Ishikawa (cell line): ENCODE data around the gene NEK10.

Experiments
- CEBPB ChIP-seq: IDR thresholded peaks from 2 replicates; pipeline ENCODE4 v1.6.1; 2012
- EGR1 ChIP-seq: IDR thresholded peaks from 2 replicates; pipeline ENCODE4 v1.6.1; 2012
- EP300 ChIP-seq: IDR thresholded peaks from 2 replicates; pipeline ENCODE4 v1.6.1; 2012; ENCODE audit warnings: borderline replicate concordance
- FOXM1 ChIP-seq: IDR thresholded peaks from 2 replicates; pipeline ENCODE4 v1.6.1; 2012; ENCODE audit warnings: low read depth, borderline replicate concordance
- NFIC ChIP-seq: IDR thresholded peaks from 2 replicates; pipeline ENCODE4 v1.6.1; 2012
- RAD21 ChIP-seq: IDR thresholded peaks from 2 replicates; pipeline ENCODE4 v1.6.1; 2012; ENCODE audit warnings: low read depth
- TAF1 ChIP-seq: IDR thresholded peaks from 2 replicates; pipeline ENCODE4 v1.6.1; 2012; ENCODE audit warnings: low read depth, mild to moderate bottlenecking
- TCF12 ChIP-seq: IDR thresholded peaks from 2 replicates; pipeline ENCODE4 v1.6.1; 2012; ENCODE audit warnings: low read depth
- TEAD4 ChIP-seq: IDR thresholded peaks from 2 replicates; pipeline ENCODE4 v1.6.1; 2012
- YY1 ChIP-seq: IDR thresholded peaks from 2 replicates; pipeline ENCODE4 v1.6.1; 2012; ENCODE audit warnings: low read depth
- TF ChIP-seq, protein P1 (sequence below): IDR thresholded peaks from 2 replicates; pipeline ENCODE4 v1.6.1; 2012
- TF ChIP-seq, protein P2 (sequence below): IDR thresholded peaks from 2 replicates; pipeline ENCODE4 v1.6.1; 2012
- TF ChIP-seq, protein P3 (sequence below): IDR thresholded peaks from 2 replicates; pipeline ENCODE4 v1.6.1; 2012; ENCODE audit warnings: low read depth, mild to moderate bottlenecking

NEK10 gene

GRCh38 chr3:27119639-27120038, 249.5 kb downstream of the NEK10 start:
- TF ChIP-seq, protein P1, sequence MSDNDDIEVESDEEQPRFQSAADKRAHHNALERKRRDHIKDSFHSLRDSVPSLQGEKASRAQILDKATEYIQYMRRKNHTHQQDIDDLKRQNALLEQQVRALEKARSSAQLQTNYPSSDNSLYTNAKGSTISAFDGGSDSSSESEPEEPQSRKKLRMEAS = no peak
- no peak for TF ChIP-seq RAD21
- TF ChIP-seq TAF1 = no peak
- TF ChIP-seq, protein P2, sequence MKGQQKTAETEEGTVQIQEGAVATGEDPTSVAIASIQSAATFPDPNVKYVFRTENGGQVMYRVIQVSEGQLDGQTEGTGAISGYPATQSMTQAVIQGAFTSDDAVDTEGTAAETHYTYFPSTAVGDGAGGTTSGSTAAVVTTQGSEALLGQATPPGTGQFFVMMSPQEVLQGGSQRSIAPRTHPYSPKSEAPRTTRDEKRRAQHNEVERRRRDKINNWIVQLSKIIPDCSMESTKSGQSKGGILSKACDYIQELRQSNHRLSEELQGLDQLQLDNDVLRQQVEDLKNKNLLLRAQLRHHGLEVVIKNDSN = no peak
- no peak for TF ChIP-seq YY1

- TF ChIP-seq TCF12 = no peak
- TF ChIP-seq CEBPB = no peak
- TF ChIP-seq TEAD4 = no peak
- no peak for TF ChIP-seq YY1
- TF ChIP-seq, protein P3, sequence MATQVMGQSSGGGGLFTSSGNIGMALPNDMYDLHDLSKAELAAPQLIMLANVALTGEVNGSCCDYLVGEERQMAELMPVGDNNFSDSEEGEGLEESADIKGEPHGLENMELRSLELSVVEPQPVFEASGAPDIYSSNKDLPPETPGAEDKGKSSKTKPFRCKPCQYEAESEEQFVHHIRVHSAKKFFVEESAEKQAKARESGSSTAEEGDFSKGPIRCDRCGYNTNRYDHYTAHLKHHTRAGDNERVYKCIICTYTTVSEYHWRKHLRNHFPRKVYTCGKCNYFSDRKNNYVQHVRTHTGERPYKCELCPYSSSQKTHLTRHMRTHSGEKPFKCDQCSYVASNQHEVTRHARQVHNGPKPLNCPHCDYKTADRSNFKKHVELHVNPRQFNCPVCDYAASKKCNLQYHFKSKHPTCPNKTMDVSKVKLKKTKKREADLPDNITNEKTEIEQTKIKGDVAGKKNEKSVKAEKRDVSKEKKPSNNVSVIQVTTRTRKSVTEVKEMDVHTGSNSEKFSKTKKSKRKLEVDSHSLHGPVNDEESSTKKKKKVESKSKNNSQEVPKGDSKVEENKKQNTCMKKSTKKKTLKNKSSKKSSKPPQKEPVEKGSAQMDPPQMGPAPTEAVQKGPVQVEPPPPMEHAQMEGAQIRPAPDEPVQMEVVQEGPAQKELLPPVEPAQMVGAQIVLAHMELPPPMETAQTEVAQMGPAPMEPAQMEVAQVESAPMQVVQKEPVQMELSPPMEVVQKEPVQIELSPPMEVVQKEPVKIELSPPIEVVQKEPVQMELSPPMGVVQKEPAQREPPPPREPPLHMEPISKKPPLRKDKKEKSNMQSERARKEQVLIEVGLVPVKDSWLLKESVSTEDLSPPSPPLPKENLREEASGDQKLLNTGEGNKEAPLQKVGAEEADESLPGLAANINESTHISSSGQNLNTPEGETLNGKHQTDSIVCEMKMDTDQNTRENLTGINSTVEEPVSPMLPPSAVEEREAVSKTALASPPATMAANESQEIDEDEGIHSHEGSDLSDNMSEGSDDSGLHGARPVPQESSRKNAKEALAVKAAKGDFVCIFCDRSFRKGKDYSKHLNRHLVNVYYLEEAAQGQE = no peak
- TF ChIP-seq NFIC = no peak
Observed at GRCh38 chr3:27115352-27115751, 253.8 kb downstream of the NEK10 start.

DNA sequence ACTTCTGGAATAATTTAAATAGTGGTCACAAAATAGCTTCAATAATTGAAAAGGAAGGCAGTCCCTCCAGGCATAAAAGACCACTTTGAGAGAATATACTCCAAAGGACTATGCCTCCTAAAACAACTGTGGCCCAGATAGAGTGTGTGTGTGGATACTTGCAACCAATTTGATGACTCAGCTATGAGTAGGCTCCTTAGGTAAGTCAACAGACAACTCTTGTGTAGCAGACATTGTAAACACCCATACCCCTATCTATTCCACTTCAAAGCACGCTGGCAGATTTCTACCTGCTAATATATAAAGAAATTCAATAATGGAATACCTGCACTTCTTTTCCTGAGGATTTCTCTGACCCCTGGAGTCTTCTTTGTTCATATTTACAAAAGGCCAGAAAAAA, 254.5 kb downstream of the NEK10 start:
- TF ChIP-seq EP300 = no peak
- TF ChIP-seq, protein P3 = no peak
- TF ChIP-seq TEAD4 = no peak
- TF ChIP-seq EGR1 = no peak
- no peak for TF ChIP-seq TAF1
- TF ChIP-seq CEBPB = no peak
- TF ChIP-seq RAD21 = no peak
- TF ChIP-seq FOXM1 = no peak
- no peak for TF ChIP-seq TCF12
- no peak for TF ChIP-seq YY1
- TF ChIP-seq NFIC = no peak
- TF ChIP-seq, protein P1 = no peak

- no peak for TF ChIP-seq CEBPB
- TF ChIP-seq EP300 = no peak
- TF ChIP-seq, protein P3 = no peak
Observed at GRCh38 chr3:27114129-27114528, 255.1 kb downstream of the NEK10 start.

GRCh38 chr3:27110020-27110419, 259.2 kb downstream of the NEK10 start:
- peak; percentile 34; the same call in 1 of the 2 replicates for TF ChIP-seq CEBPB
- TF ChIP-seq, protein P1 = no peak

GRCh38 chr3:27108322-27108721, 260.9 kb downstream of the NEK10 start:
- no peak for TF ChIP-seq FOXM1

DNA sequence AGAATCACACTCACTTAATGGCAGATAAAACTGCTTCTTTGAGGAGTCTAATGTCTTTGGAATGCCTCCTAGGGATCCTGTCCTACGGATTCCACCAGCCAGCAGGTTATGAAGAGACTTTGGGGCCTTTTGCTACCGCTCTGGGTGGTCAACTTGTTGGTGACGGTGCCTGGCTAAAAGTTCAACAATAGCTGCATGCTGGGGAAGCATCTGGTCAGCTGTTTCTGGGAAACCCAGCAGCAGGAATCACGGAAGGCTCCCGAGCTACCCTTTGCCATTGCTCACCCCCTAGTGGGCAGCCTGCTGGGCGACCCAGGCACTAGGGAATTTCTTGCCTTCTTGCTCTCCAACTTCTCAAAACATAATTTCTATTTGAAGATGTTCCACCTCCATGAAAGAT, 263.3 kb downstream of the NEK10 start:
- TF ChIP-seq CEBPB (no peak), RAD21 (no peak), FOXM1 (no peak), TCF12 (no peak), EP300 (no peak), NFIC (no peak), YY1 (no peak)
